ENCODE results near the gene RASAL3.

DNA sequence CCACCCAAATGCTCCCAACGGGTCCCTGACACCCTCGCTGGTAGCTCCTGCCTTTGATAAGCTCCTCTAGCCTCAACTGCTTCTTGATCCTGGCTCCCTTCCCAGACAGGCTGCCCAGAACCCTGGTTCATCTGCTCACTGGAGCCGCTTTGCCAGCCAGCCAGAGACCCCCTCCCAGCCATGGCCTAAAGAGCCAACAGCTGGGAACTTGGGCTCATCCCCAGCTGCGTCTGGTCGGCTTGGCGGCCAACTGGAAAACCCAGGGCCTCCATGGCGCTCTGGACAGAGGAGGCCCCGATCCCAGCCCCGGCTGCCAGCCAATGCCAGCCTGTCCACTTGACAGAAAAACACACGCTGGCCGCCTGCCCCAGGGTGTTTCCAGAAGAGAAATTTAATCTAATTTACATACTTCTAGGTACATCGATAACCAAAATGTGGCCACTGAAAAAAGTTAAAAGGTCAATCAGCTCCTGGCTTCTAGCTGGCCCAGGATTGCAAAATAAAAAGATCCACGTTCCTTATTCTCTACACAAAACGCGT lies 42.6 kb downstream of the RASAL3 start:
- TF ChIP-seq, protein P1, sequence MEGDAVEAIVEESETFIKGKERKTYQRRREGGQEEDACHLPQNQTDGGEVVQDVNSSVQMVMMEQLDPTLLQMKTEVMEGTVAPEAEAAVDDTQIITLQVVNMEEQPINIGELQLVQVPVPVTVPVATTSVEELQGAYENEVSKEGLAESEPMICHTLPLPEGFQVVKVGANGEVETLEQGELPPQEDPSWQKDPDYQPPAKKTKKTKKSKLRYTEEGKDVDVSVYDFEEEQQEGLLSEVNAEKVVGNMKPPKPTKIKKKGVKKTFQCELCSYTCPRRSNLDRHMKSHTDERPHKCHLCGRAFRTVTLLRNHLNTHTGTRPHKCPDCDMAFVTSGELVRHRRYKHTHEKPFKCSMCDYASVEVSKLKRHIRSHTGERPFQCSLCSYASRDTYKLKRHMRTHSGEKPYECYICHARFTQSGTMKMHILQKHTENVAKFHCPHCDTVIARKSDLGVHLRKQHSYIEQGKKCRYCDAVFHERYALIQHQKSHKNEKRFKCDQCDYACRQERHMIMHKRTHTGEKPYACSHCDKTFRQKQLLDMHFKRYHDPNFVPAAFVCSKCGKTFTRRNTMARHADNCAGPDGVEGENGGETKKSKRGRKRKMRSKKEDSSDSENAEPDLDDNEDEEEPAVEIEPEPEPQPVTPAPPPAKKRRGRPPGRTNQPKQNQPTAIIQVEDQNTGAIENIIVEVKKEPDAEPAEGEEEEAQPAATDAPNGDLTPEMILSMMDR (IDR thresholded peaks at IDR 0.05), result no peak
- TF ChIP-seq POLR2AphosphoS5 (IDR thresholded peaks at IDR 0.05) (no peak), POLR2A (IDR thresholded peaks at IDR 0.05) (no peak), EP300 (IDR thresholded peaks at IDR 0.05; ENCODE audit: low read depth) (no peak)
